HG03457 (cell line): ENCODE measurements around the gene SIAH1.
"Not testable (repeated sequence)": the region's sequence is repeated elsewhere in the genome, so short reads cannot be mapped to it uniquely, and the experiment has no call there.

Experiments used
- ATAC-seq: cut with Tn5 transposase; IDR thresholded peaks from one replicate; pipeline ENCODE4 v1.9.1; 2021; ENCODE audit warnings: moderate number of reproducible peaks; ENCODE audit not compliant: unreplicated experiment

SIAH1 gene

DNA sequence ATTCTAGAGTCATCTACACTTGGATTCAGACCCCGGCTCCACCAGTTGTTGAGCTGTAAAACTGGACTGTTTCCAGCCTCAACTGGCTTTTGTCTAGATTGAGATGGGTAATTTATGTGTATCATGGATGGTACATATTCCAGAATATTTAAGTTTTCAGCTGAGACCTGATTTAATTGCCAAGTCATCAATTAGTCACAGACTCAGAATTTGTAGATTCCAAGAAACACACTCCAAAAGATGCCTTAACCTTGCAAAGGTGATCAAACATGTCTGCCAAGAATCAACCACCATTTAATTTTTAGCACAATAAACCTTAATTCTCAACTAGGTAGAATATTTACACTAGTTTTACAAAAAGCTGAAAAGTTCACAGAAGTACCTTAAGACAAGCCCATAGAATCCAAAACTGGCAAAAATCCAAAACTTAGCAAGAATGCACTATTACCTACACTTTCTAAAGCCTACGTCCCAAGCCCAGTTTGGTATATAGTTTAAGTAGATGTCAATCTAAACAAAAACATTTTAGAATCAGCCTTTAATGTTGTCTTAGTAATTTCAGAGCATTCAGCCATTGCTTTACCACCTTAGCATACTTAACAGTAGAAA lies 17.7 kb downstream of the SIAH1 start:
- ATAC-seq: no peak

DNA sequence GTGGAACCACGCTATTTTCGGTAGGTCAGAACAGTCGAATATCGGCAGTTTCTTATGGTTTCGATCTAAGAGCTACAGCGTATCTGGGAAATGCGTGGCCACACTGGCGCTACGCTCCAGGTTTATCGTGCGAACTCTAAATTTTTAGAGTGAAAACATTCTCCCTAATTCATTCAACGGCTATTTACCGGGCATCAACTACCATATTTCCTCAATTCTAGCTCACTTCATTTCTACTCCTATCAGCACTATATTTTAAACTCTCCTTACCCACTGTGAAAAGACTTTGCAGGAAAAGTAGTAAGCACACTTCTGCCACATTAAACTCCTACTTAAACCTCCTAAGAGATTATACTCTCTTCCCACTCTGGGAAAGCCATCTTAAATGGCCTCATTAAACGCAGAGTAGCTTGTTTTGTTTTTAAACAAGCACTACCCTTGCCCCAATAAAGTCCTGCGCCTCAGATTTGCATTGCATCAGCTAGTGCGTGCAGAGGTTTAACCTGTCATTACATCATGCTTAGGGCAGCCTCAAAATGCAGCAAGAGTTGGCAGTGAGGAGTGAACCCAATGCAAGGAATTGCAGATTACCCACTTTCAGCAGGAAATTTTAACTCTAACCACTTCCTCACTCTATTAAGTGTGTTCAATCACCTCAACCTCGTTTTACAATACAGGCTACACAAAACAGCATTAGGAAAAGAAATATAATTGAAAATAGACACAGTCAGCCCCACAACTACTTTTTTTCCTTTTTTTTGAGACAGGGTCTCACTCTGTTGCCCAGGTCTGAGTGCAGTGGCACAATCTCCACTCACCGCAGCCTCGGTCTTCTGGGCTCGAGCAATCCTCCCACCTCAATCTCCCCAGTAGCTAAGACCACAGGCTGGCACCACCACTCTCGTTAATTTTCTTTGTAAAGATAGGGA lies 18.8 kb downstream of the SIAH1 start:
- ATAC-seq: peak; percentile 40

DNA sequence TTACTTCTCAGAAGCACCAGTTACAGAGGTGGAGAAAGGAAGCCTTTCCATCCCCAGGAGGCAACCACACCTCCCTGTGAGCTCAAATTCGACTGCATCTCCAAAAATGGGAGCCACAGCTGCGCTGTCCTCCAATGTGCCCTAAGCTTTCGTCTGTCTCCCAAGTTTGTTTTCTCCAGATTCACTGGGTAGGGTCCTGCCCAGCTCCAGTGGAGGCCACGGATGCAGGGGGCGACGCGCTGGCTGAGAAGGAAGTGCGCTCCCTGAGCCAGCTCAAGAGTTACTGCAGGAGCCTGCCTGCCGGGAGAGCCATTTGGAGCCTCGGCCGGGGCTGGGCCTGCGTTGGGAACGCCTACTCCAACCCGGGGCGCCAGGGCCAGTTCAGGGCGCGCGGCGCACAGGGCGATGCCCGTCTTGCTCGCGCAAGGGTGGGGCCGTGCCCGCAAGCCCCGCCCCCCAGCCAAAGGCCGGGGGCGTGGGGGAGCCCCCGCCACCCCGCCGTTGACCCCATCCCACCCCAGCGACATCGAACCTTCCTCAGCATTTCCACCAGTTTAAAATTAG lies 19.5 kb downstream of the SIAH1 start:
- peak; percentile 93 for ATAC-seq

DNA sequence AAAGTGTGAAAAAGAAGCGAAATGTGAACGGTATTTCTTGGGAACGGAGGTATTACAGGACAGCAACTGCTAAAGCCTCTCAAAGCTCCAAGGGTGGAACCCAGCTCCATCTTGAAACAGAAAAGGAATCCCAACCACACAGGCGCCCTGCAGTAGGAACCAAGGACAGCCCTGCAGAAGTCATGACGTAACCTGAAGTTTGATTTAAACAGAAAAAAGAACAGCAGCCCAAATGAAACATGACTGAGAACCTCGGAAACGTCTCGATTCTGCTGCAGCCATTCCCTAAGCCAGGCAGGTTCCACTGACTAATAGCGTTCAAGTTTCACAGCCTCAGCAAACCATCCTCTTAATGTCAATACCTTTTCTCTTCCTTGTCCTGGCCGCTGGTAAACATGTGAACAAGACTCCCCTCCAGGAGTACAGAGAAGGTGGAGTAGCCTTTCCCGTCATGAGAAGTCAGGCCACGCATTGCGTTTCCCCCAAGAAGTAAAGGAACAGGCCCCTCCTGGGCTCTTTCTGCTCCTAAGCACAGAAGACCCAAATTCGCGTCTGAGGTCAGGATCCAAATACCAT lies 20.1 kb downstream of the SIAH1 start:
- ATAC-seq: no peak

DNA sequence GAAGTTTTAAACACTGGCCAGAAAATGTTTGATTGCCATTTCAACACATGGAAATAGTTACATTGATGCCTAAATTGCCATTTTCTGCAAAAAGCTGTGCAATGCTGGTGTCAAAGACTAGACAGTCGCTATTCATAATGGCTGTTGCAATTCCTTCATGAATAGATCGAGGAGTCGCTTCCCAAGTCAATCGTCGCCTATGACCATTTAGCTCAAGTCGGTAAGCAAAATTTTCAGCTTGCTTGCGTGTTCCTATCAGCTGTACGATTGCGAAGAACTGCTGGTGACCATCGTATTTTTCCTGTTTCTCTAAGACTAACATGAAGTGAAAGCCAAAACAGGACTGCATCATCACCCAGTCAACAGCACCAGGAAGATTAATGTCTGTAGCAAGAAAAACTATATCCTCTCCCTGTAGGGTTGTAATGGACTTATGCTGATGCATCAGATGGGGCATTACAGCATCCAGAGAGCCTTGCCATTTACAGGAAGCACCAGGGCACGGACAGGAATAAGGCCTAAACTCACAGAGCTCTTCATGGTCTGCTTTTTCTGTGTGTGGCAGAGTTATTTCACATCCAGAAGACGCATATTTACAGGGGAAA lies 23.6 kb downstream of the SIAH1 start:
- no peak for ATAC-seq

DNA sequence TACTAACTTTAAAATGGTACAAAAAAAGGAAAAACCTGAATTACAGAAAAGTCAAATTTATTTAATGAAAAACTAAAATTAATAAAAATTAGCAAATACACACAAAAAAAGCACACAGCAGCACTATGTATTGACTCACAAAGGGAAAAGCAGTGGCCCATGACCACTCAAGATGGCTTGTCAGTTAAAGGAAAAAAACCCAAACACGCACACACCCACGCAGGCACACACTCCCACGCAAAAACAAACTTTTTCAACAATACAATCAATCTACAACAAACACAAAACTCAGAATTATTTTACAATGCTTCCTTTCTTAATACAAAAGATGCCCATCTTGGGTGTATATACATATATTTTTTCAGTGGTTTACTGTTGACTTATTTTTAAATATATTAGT lies 24.2 kb downstream of the SIAH1 start:
- no peak for ATAC-seq

DNA sequence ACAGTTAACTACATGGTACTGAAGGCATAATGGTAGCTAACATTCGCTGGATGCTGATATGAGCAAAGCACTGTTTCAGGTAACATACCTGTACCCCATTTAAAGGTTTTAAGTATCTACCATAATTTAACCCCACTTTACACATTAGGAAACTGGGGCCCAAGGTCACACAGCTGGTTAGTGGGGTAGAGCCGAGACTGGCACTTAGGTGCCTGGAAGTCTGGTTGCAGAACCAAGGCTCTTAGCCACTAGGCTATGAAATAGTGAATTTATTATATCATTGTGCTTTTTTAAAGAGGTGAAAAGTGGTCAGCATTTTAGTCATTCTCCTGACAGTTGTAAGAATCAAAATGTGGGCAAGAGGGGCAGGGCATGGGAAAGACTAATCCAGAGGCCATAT lies 25.2 kb downstream of the SIAH1 start:
- ATAC-seq: no peak

DNA sequence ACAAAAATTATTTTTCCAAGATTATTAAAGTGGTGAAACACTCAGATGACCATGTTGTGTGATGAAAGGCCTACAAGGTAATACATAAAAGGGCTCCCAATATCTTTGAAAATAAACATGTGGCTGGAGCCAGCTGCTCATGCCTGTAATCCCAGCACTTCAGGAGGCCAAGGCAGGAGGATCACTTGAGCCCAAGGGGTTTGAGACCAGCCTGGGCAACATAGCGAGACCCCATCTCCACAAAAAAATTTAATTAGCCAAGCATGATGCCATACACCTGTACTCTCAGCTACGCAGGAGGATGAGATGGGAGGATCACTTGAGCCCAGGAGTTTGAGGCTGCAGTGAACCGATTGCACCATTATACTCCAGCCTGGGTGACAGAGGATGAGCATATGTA lies 26.8 kb downstream of the SIAH1 start:
- ATAC-seq: no peak

DNA sequence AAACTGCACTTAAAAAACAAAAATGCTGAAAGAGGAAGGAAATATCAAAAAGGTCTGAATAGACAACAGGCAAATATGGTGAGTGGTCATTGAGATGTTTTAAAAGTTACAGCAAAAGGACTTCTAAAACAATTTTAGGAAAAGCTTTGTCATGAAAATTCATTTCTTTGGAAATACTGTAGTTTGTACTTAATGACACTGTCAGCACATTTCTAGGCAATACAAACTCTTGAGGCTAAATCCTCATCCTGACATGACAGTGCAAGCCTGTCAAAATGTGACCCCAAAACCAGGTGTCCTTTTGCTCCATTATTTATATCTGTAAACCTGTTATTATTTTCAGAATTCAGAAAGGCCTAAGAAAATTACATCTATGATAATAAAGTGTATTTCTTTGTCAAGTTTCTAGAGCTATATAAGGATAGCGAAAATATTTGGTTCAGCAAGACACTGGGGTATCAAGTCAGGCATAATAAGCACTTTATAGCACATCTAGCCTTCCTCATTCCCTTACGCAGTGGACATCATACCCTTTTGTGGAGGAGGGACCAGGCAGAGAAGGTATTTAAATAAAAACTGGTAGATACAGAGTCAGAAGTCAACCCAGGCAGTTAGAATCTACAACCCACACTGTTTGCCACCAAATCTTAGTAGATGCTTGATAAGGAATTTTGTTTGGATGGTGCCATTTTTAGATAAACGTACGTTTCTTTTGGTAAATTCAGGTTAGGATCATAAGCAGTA lies 28.4 kb downstream of the SIAH1 start:
- ATAC-seq: no peak

DNA sequence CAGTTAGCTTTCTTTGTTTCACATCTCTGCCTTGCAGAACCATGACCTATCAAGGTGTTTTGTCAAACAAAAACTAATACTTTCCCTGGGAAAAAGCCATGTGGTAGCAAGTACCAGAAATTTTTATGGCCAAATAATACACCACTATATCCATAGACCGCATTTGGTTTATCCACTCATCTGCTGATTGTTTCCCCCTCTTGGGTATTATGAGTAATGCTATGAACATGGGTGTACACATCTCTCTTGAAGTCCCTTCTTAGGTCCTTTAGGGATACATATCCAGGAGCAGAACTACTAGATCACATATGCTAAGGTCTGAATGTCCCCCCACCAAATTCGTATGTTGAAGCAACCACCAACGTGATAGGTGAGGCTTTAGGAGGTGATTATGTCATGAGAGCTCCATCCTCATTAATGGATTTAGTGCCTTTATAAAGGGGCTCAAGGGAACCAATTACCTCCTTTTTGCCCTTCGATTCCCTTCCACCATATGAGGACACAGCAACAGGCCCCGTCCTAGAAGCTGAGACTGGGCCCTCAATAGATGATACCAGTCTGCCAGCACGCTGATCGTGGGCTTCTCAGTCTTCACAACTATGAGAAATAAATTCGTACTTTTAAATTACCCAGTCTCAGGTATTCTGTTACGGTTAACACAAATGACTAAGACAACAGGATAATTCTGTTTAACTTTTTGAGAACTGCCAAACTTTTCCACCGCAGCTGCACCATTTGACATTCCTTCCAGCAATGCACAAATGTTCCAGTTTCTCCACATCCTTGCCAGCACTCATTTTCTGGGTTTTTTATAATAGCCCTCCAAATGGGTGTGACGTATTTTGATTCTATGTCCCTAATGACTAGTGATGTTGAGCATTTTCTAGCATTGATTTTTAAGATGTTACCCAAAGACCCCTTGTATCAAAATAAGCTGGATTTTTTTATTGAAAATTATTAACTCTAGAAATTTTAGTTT lies 30.0 kb downstream of the SIAH1 start:
- no peak for ATAC-seq

DNA sequence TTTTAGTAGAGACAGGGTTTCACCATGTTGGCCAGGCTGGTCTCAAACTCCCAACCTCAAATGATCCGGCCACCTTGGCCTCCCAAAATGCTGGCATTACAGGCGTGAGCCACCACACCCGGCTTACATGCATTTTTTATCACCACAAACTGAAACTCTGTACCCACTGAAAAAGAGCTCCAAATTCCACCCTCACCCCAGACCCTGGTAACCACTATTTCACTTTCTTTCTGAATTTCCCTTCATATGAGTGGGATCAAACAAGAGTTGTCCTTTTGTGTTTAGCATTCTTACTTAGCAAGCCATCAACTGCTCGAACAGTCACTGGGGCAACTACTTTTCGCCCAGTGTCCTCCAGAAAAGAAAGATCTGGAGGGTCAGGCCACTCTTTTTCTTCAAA lies 30.8 kb downstream of the SIAH1 start:
- not testable (repeated sequence) for ATAC-seq

DNA sequence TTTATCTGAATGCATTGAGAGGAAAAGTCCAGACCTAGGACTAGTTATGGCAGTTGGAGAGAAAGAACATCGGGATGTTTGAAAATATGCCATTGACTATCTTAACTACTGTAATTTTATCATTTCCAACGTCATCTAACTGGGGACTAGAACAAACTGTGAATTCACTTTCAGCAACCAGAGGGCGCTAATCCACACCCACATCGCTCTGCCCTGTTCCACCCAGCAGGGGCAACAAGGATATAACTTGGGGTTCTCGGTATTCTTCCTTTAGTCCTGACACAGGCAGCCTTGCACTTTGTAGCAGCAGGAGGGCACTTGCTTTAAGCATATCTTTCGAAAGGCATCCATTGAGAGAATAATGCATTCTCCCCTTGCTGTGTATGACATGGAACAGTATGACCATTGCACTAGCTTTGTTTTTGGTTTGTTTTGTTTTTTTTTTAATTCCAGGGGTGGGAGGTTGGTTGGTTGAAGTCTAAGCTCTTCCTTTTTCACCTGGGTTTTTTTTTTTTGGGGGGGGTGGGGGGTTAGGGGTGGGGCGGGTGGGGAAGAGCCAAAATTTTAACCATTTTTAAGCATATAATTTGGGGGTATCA lies 31.5 kb downstream of the SIAH1 start:
- ATAC-seq: no peak

DNA sequence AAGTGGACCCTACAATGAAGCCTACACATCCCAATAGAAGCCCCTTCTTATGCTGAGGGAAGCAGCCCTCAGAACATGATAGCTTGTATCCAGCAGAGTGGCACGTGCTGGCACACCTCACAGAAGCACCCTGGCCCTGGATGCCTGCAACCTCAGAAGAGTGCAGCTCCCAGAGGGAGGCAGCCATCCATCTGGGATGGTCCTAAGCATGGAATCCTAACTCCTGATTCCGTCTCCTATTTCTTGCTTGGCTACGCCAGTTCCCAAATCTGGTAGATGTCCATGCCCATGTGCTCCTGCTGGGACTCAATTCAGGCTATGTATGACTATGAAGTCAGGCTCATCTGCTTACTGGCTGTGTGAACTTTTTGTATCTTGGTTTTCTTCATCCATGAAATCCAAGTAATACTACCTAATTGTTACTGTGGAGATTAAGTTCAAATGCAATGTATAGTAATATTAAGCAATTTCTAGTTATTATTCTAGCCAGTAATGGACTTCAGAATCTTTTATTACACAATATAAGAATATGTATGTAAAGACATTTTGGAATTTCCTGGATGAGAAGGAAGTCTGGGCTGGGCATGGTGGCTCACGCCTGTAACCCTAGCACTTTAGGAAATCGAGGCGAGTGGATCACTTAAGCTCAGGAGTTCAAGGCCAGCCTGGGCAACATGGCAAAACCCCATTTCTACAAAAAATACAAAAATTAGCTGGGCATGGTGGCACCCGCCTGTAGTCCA lies 32.4 kb downstream of the SIAH1 start:
- ATAC-seq: no peak

DNA sequence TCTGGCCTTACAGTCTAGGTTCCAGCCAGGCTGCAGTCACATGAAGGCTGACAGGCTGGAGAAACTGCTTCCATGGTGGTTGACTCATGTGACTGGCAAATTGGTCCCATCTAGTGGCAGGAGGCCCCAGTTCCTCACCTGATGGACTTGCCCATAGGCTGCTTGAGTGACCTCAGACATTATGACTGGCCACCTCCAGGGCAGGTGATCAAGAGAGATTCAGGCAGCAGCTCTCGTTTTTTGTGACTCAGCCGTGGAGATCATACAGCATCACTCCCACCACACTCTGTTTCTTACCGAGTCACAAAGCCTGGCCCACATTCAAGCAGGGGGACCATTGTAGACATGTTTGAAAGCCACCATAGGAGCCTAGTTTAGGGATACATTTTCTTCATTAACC lies 34.5 kb downstream of the SIAH1 start:
- ATAC-seq: no peak

DNA sequence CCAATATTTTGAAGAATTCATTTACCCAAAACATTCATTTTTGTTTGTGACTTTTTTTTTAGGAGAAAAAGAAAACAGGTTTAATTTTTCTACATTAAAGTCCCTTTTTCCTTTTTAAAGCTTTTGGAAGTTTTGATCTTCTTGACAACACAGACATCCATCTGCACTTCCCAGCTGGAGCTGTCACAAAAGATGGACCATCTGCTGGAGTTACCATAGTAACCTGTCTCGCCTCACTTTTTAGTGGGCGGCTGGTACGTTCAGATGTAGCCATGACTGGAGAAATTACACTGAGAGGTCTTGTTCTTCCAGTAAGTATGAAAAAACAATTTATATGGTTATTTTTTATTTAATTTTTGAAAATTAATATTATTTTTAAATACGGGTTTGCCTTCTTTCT lies 37.2 kb downstream of the SIAH1 start:
- ATAC-seq: no peak

DNA sequence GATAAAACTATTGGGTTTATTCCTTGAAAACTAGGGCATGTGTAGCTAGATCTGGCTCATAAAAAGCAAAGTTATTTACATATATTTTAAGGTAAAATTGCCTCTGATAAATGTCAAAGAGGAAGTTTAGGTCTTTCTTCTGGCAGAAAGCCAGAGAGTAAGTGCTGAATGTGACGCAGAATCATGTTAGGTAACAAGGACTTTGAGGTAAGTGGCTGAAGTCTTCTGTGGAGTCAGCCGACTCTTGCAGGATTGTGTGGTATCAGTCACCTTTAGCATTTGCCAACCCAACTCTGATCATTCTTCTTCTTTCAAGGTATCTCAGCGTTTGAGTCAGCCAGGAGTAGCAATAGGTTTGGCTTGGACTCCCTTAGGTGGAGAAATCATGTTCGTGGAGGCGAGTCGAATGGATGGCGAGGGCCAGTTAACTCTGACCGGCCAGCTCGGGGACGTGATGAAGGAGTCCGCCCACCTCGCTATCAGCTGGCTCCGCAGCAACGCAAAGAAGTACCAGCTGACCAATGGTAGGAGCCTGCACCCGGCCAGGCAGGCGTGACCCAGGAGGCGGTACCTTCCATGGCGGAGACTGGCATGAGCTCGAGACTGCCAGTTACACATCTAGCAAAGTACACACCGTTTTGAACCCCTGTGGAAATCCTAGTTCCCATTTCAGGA lies 37.9 kb downstream of the SIAH1 start:
- ATAC-seq: no peak

DNA sequence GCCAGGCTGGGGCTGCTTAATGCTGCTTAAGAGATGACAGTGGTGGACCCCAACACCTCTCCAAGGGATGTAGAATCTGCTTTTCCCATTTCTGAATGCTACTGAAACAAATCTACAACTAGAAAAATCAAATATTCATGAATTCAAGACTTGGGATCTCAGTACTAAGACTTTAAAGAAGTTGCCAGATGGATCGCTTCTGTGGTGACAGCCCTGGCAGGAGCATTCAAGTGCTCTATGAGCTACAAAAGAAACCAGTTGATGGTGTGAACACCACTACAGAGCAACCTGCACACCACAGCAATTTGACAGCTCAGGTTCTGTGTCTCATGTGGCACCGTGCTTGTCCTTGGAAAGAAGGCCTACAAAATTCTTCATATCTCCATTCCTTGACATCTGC lies 42.6 kb downstream of the SIAH1 start:
- no peak for ATAC-seq

DNA sequence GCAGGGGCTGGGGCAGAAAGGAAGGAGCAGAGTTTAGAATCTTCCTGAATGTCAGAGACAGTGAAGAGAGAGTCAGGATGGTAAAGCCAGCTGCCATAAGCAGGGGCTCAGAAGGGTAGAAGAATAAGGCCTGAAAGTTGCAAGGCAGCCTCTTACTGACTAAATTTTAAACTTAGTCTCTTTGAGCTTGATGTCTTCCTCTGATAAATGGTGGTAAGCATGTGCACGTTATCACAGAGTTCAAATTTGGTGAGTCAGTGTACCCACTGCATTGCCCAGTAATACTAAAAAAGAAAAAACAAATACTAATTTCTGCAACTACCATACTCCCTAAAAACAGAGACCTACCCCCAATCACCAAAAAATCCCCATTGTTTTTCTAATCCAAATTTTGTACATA lies 45.2 kb downstream of the SIAH1 start:
- ATAC-seq: no peak
